Erythroblast (primary cell): ENCODE data around the gene SNTB2.
"Not testable (repeated sequence)": the region's sequence is repeated elsewhere in the genome, so short reads cannot be mapped to it uniquely, and the experiment has no call there.

Experiments
- DNase-seq, 2 experiments: peaks; one replicate each; lab custom pipeline; 2025; lab: John Stamatoyannopoulos, UW
- GATA1 ChIP-seq: IDR thresholded peaks from 2 replicates; pipeline ENCODE4 v1.6.1; 2011; ENCODE audit warnings: low read depth, mild to moderate bottlenecking, control low read depth, low read length, moderate library complexity
- POLR2A ChIP-seq: IDR thresholded peaks from 2 replicates; pipeline ENCODE4 v1.6.1; 2011; ENCODE audit warnings: mild to moderate bottlenecking, low read length

Gene SNTB2

GRCh38 chr16:69186642-69187445, at the start of gene SNTB2:
TSS of gene SNTB2 (plus strand) at chr16:69187164. CDS start at chr16:69187167, 3 bp downstream.
- peak; percentile 83 to 86 for DNase-seq
- peak; percentile 46 for TF ChIP-seq POLR2A
- TF ChIP-seq GATA1, result no peak

GRCh38 chr16:69138608-69139007, 48.4 kb upstream of the SNTB2 start:
- TF ChIP-seq GATA1 (no peak), POLR2A (no peak)
- no peak for DNase-seq

GRCh38 chr16:69139464-69139863, 47.5 kb upstream of the SNTB2 start:
- DNase-seq, result not testable (repeated sequence)

- no peak for DNase-seq
- TF ChIP-seq GATA1, result no peak
These were observed 46.0 kb upstream of the SNTB2 start for GRCh38 chr16:69141014-69141413.

GRCh38 chr16:69141936-69142335, 45.0 kb upstream of the SNTB2 start:
- DNase-seq, result no peak
- TF ChIP-seq GATA1, result no peak

GRCh38 chr16:69143116-69143515, 43.8 kb upstream of the SNTB2 start:
- peak; percentile 27 to 46 for DNase-seq
- TF ChIP-seq POLR2A, result no peak

- TF ChIP-seq GATA1 (no peak), POLR2A (no peak)
- peak in 1 of 2 experiments; percentile 37 for DNase-seq
These were observed 41.3 kb upstream of the SNTB2 start for GRCh38 chr16:69145658-69146057.

GRCh38 chr16:69149621-69150020, 37.3 kb upstream of the SNTB2 start:
- not testable (repeated sequence) for DNase-seq

GRCh38 chr16:69150146-69150865, 36.7 kb upstream of the SNTB2 start:
- TF ChIP-seq POLR2A, result no peak
- TF ChIP-seq GATA1, result no peak
- DNase-seq, result peak; percentile 64 to 80

GRCh38 chr16:69157196-69157595, 29.8 kb upstream of the SNTB2 start:
- DNase-seq, result no peak
- no peak for TF ChIP-seq POLR2A
- no peak for TF ChIP-seq GATA1

- TF ChIP-seq POLR2A, result no peak
- TF ChIP-seq GATA1, result no peak
- DNase-seq, result no peak
These were observed 26.8 kb upstream of the SNTB2 start for GRCh38 chr16:69160192-69160591.

- DNase-seq, result no peak
- TF ChIP-seq GATA1 (no peak), POLR2A (no peak)
These were observed 21.4 kb upstream of the SNTB2 start for GRCh38 chr16:69165584-69165983.

- peak in 1 of 2 experiments; percentile 7 for DNase-seq
- TF ChIP-seq GATA1 (no peak), POLR2A (no peak)
These were observed 20.6 kb upstream of the SNTB2 start for GRCh38 chr16:69166221-69166833.
